ENCODE results near the gene MIOX. TPM values are rescaled to one million over a fixed set of nuclear protein-coding genes. Genes with fewer than 3 reads are reported as not detected.
A peak's percentile ranks its signal among the peaks of the same experiment; 100 is the strongest.

MIOX gene
- total and polyA plus RNA-seq, 2 of the 13 experiments (the other 11 are each of a cell fraction or from before 2014, with no cell fraction given): 1.5 to 2.9 TPM

- TF ChIP-seq ZBTB25 (CRISPR knock-in tag; IDR thresholded peaks at IDR 0.05) (peak; percentile 89), ZNF33B (CRISPR knock-in tag; IDR thresholded peaks at IDR 0.05) (no peak), ZNF503 (CRISPR knock-in tag; IDR thresholded peaks at IDR 0.05) (no peak), PPARG (CRISPR knock-in tag; conservative IDR thresholded peaks at IDR 0.05) (no peak; the same call in 1 of the 2 replicates), SRF (IDR thresholded peaks at IDR 0.05; ENCODE audit: low read depth, low read length) (no peak), ZNF800 (CRISPR knock-in tag; IDR thresholded peaks at IDR 0.05) (no peak), SNAPC4 (CRISPR knock-in tag; IDR thresholded peaks at IDR 0.05) (no peak; the same call in 1 of the 2 replicates), ZNF567 (CRISPR knock-in tag; IDR thresholded peaks at IDR 0.05; ENCODE audit: borderline replicate concordance) (no peak), ZNF670 (CRISPR knock-in tag; IDR thresholded peaks at IDR 0.05; ENCODE audit: borderline replicate concordance) (no peak; the same call in 1 of the 2 replicates), ATF7-NPFF (CRISPR knock-in tag; IDR thresholded peaks at IDR 0.05; ENCODE audit: low read depth) (no peak), ZNF570 (CRISPR knock-in tag; IDR thresholded peaks at IDR 0.05; ENCODE audit: borderline replicate concordance) (no peak), ZMYM4 (CRISPR knock-in tag; IDR thresholded peaks at IDR 0.05) (no peak), ZBTB10 (CRISPR knock-in tag; IDR thresholded peaks at IDR 0.05; ENCODE audit: borderline replicate concordance) (peak; percentile 70)
Measured at GRCh38 chr22:50529897-50530579, 43.4 kb downstream of the MIOX start, which contains the start of gene TYMP (continued).
